Measurements from ENCODE around the gene THBS2.
A peak's percentile ranks its signal among the peaks of the same experiment; 100 is the strongest.
"Not testable (repeated sequence)": the region's sequence is repeated elsewhere in the genome, so short reads cannot be mapped to it uniquely, and the experiment has no call there.

The THBS2 gene

DNA sequence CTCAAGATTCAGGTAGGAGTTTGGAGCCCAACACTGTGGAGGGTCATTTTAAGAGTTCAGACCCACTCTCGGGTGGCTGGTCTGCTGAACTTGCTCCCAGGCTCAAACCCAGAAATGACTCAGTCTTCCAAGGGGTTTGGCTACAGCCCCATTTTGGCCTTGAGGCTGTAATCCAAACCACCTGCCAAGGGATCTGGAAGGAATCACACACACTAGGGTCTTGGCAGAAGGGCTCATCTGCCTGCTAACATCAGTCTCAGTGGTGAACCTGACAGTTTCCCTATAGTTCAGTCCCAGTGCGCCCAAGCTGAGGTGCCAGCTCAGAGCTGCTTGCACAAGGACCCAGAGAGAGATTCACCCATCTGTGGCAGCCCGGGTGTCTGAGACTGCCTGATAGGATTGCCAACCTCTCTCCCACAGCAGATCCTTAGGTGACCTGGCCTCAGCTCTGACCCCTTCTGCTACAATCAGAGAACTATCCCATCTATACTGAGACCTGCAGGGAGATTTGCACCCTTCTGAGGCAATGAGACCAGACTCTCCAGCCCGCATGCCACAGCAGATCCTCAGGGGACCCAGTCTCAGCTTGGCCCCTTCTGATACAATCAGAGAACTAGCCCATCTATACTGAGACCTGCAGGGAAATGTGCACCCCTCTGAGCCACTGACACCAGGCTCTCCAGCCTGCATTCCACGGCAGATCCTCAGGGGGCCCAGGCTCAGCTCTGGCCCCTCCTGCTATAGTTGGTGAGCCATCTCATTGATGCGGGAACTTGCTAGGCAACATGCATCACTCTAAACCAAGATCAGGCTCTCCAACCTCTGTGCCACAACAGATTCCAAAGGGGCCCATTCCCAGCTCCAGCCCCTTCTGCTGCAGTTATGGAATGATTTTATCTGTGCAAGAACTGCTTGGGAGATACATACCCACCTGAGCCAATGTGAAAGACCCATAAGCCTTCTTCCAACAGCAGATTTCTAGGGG is 48.2 kb downstream of the THBS2 start:
- no peak for DNase-seq

DNA sequence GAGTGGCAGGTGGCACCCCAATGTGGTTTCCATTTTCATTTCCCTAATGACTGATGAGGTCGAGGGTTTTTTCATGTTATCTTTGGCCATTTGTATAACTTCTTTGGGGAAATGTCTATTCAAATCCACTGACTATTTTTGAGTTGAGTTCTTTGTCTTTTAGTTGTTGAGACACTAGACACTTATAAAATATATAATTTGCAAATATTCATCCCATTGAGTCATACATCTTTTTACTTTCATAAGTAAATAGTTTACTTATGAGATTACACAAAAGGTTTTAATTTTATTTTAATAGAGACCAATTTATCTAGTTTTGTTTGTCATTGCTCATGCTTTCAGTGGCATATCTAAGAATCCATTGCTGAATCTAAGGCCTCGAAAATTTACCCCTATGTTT is 49.5 kb downstream of the THBS2 start:
- DNase-seq, result no peak

DNA sequence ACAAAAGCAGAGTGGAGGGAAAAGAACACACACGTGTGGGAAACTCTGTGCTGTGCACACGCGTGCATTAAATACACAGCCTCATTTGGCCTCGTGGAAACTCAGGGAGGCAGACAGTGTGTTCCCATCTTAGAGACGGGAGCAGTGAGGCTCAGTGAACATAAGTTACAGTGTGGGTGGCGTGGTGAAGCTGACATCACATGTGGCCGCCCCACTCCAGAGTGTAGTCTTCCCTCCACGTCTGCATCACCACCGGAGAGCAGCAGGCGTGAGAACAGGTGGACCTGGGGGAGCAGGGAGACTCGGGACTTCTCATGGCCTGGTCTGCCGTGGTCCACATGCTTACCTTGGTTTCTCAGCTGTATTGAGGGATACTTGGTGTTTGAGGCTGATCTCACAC is 51.7 kb downstream of the THBS2 start:
- DNase-seq, result no peak

DNA sequence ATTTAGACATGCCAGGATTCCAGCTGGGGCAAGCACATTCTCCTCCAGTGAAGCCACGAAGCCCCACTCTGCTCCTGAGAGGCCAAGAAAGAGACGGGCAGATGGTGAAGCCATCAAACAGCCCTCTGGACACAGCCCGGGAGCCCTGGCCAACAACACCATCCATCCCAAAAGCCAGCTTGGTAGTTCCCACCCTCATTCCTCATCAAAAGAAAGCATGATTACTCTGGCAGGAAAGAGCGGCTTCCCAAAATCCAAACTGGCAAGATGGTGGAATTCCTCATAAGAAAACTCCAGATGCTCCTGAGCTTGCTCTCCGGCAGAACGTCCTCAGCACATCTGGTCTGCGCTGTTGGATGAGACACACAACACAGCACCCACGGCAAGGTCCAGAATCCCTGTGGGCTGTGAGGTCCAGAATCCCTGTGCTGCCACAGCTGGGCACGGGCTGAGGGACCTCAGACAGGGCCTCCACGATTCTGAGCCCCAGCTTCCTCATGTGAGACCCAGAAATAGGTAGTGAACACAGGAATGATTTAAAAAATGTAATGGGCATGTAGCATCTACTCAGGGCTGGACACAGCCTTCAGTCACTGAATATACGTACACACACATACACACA is 52.6 kb downstream of the THBS2 start:
- DNase-seq, result no peak

DNA sequence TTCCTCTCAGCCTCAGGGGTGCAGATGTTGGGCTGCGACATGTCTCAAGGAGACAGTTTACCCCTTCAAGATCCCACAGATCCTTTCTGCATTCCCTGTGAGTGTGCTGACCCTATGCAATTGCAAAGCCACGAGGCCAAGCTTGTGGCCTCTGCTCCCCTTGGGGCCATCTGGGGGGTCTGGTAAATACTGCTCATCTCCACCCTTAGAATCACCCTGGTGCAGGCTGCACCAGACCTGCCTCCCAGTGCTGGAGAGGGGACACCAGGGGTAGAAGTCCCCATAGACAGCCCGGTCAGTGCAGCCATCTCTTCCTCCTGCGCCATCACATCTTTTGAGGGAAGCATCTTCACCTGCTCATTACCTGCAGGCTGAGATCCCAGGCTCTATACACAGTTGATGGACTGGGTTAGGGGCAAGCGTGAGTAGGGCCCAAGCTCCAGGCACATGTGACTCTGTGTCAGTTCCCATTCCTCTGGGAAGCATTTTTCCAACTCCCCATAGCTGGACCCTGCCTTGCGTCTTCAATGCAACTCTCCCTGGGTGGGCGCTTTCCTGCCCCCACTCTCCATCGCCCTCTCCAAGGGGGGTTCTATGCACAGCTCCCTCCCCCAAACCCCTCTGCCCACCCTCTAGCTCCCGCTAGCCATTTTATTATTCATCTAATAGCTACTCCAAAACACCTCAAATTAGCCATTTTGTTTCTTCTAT is 53.9 kb downstream of the THBS2 start:
- DNase-seq, result no peak

DNA sequence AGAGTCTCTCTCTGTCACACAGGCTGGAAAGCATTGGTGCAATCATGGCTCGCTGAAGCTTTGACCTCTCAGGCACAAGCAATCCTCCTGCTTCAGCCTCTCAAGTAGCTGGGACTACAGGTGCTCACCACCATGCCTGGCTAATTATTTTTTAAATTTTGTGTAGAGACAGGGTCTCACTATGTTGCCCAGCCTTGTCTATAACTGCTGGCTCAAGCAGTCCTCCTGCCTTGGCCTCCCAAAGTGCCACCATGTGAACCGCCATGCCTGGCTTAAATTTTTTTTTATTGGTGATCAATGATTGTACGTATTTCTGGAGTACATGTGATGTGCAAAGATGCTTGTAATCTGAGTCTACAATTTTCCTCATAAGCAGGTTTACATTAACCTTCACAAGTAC is 54.8 kb downstream of the THBS2 start:
- DNase-seq, result no peak

DNA sequence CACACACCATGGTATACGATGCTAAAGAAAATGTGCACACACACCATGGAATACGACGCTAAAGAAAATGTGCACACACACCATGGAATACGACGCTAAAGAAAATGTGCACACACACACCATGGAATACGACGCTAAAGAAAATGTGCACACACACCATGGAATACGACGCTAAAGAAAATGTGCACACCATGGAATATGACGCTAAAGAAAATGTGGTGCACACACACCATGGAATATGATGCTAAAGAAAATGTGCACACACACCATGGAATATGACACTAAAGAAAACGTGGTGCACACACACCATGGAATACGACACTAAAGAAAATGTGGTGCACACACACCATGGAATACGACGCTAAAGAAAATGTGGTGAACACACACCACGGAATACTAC is 55.7 kb downstream of the THBS2 start:
- DNase-seq, result not testable (repeated sequence)

DNA sequence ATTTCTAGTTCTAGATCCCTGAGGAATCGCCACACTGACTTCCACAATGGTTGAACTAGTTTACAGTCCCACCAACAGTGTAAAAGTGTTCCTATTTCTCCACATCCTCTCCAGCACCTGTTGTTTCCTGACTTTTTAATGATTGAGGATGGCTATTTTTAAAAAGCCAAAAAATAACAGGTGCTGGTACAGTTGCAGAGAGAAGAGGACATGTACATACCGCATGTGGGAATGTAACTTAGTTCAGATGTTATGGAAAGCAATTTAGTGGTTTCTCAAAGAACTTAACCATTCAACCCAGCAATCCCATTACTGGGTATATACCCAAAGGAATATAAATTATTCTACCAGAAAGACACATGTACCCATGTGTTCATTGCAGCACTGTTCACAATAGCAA is 57.4 kb downstream of the THBS2 start:
- DNase-seq, result not testable (repeated sequence)

DNA sequence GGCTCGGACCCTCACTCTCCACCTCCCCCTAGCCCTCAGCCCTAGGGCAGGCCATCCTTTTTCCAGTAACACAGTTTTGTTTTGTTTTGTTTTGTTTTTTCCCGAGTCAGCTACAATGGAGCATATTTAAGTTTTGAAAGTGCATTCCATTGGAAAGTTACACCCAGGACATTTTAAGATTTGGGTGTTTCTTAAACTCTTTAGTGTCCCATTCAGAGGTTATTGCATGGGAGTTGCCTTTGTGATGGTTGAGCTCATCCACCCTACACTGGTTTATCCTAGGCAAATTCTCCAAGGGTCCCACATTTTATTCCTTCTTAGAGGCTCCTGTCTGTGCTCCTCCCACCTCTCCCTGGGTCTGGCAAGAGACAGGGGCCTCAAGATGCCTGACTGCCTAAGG is 58.9 kb downstream of the THBS2 start:
- no peak for DNase-seq

DNA sequence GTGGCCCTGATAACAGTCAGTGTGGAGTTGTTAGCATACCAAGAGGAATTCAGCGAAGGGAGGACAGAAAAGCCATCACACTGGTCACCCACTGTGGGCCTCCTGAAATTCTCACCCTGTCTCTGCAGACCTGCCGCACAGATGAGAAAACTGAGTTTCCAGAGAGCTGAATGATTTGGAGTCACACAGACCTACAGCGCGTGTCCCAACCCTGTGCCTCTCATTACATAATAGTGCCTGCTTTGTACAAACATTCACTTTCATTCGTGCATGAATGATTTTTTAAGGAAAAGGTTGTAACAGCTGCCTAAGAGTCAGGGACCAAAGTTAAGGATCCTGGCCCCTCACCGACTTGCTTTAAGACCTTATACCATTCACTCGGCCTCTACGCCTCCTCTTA is 62.7 kb downstream of the THBS2 start:
- DNase-seq, result no peak

DNA sequence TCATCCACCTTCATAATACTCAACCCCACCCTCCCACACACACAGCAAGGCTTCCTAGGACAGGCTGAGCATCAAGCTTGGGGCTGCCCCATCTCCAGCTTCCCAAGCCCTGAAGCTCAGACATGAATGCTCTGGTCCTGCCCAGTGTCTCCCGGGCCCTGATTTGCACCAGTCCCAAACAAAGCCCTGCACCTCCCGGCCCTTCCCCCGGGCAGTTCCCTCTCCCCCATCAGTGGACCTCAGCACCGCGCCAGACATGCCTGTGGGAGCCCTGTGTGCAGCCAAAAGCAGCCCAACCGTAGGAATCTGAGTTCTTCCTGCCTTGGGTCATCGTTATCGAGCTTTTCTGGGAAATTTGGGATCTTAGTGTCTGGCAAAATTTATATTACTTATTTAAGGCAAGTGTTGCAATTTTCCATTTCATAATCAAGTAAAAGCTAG is 63.5 kb downstream of the THBS2 start:
- DNase-seq, result no peak

DNA sequence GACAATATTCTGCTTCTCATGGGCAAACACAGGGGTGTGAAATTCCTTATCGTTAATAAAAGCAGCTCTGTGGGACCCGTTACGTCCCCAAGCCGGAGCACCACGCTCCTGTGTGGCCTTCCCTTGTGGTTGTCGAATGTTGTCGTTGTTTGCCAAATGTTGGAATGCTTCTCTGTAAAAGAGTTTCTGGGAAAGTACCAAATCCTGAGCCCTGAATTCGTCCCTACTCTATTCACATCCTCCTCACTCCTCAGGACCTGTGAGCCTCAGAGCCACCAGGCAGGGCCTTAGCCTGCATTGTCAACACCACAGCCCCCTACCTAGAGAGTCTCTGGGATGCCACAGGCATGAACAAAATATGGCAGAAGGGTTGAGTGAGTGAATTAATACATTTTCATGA is 64.0 kb downstream of the THBS2 start:
- DNase-seq, result no peak

DNA sequence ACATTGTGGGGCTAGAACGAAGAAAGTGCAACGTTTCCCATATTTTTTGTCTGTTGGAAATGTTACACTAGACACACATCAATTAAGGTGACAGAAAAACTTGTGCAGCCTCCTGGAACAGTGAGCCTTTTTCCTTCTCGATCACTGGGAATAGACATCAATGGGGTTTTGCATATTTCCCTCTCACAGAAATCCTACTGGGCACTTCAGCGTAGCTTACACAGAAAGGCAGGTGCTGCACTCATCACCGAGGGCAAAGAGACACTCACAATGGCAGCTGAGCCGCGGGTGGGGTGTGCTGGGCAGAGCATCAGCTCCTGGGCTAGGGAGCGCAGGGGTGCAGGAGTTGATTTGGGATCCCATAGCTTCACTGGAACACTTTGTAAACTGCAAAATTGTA is 64.5 kb downstream of the THBS2 start:
- DNase-seq, result no peak

DNA sequence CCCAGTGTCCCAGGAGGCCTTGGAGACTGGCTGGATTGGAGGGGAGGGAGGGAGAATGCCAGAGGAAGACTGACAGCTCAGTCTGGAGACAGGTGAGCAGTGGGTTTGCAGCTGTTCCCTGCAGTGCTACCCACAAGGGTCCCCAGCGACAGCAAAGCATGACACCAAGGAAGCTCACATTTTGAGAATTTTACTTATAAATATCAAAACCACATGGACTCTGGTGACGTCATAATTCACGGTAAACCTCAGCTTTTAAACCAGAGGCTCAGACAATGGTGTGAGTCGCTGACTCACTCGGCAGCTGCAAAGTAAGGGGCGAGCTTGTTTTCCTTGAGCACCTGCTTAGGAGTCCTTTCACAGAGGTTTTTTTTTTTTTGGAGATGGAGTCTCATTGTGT is 65.2 kb downstream of the THBS2 start:
- peak in 1 of 2 experiments; percentile 21 for DNase-seq

DNA sequence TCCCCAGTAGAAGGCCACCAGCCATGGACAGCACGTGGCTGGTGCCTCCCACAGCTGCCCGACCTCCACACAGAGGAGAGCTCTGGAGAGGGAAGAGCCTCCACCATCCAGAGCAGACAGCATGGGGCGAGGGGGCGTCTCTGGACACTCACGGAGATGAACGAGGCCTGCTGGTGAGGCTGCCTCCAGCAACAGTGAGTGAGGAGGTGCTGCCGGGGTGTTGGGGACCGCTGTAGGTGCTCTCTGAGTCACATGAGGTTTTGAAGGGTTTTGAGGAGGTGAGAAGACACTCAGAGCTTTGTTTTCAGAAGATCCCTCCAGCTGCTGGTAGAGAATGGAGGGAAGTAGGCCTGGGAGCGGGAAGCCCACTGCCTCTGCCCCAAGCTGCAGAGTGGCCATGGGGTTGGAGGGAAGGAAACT is 65.6 kb downstream of the THBS2 start:
- DNase-seq, result peak in 1 of 2 experiments; percentile 19

DNA sequence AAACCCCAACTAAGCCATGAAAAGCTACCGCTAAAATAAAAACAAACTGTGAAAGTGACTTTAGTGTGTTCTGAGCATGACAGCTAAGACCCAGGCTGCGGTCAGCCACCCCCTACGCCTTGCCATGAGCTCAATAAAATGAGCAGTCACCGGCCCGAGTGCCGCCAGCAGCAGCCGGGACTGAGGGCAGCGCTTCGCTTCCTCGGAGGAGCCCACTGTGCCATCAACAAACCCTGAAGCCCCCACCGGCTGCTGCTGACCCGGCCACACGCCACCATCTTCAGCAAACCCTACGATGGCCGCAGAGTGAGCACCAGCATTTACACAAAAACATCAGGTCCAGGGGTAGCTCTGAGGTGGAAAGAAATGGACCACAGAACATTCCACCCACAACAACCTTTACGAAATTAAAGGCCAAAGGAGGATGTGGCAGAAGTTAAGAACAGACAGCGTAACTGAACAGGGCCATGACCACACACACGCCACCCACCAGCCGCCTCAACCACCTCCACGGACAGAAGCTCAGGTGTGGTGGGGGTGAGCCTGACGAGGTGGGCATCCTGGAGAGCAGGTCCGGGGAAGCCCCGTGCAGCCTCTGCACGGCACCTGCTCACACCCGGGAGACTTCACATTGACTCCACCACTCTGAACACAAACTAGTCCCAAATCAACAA is 67.0 kb downstream of the THBS2 start:
- DNase-seq, result no peak

DNA sequence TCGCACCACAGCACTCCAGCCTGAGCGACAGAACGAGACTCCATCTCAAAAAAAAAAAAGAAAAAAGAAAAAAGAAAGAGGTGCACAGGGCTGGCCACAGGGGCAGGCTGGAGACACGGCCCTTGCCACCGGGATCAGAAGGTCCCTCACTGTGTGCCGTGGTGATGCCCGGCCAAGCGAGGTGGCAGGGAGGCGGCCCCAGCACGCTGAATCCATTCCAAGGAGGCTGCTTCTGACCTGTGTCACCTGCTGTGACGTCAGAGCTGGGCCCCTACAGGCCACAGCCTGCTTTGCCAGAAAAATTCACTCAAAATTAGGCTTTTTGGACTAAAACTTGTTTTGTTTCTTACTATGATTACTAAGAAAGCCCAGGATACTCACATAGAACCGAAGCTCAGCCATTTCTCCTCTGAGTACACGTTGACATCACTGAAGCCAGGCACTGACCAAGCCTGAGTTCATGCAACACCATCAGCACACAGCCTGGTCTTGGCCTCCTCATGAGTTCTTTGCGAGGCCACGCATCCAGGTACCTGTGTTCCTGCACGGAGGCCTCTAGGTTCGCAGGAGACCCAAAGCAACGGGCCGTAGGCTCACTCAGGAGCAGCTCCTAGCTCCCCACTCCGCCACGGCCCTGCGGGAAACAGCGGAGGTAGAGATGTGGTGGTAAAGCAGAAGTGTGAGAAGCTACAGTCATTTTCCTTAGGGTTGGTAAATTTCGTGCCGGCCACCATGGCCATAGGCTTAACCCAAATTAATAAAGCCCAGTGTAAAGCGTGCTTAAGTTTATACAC is 67.8 kb downstream of the THBS2 start:
- DNase-seq, result no peak

DNA sequence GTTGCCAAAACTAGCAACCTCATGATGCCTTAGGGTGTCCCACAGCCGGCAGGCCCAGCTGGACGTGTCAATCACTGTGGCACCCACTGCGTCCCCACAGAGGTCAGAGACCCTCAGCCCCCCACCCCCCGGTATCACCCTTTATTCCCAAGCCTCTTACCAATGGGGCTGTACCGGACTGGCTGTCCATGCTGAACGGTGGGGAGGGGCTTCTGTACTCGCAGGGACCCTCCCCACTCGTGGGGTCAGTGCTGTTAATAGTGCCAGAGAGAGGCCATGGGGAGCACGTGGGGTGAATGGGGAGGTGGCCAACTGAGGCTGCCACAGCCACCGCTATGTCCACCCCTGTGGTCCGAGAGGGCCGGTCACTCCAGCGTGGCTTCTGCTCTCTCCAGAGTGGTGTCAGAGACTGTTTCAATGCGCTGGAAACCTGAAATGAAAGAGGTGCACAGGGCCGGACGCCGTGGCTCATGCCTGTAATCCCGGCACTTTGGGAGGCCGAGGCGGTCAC is 68.6 kb downstream of the THBS2 start:
- no peak for DNase-seq

DNA sequence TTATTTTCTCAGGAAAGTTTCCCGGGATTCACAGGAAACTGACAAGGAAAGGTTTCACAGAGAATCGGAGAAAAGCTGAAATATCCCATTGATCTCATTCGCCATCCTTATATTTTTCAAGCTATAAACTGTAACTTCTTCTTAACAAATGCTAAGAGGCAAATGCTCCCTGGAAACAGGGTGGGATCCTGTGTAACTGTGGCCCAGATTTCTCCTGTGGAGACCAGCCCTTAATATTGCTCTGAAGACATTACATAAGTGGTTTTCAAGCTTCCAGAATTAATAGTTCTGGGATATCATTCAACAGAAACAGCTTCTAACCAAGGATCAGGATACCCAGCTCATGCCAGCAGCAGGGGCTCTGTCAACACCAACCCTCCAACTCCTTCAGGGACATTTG is 69.2 kb downstream of the THBS2 start:
- DNase-seq, result no peak

DNA sequence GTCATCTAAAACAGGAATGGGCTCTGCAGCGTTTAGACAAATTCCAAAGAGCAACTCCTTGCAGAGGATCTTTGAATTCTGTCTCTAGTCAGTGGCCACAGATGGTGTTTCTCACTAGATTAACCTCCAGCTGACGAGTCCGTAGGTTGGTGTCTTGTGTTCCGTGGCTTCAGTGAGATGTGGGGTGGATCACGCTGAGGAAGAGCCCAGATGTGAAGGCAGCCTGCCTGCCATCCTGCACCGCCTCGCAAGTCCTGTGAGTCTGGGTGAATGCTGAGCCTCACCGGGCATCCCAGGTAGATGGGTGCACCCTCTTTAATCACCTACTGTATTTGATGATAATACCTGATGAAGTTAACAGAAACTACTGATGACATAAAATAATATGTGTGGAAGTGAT is 70.4 kb downstream of the THBS2 start:
- DNase-seq, result no peak

DNA sequence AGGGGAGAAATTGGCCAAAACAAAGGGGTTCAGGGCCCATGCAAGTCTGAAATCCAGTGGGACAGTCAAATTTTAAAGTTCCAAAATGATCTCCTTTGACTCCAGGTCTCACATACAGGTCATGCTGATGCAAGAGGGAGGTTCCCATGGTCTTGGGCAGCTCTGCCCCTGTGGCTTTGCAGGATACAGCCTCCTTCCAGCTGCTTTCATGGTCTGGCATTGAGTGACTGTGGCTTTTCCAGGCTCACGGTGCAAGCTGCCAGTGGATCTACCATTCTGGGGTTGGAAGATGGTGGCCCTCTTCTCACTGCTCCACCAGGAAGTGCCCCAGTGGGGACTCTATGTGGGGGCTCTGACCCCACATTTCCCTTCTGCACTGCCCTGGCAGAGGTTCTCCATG is 73.8 kb downstream of the THBS2 start:
- not testable (repeated sequence) for DNase-seq
